ENCODE measurements around the gene MMP14.

Gene MMP14

GRCh38 chr14:22837114-22837749 is 847 bp downstream of the MMP14 start:
- H3K4me3 ChIP-seq (ENCODE audit: low read depth, low read length): no peak overlapping the region
- DNase-seq (ENCODE audit: low read depth): no peak
- TF ChIP-seq CTCF (IDR thresholded peaks at IDR 0.05; ENCODE audit: insufficient read depth, low read depth, low read length, missing control alignments): no peak

GRCh38 chr14:22837750-22838538 is 1.6 kb downstream of the MMP14 start:
- no peak for TF ChIP-seq CTCF (IDR thresholded peaks at IDR 0.05; ENCODE audit: insufficient read depth, low read depth, low read length, missing control alignments)
- DNase-seq (ENCODE audit: low read depth): no peak
- H3K4me3 ChIP-seq (ENCODE audit: low read depth, low read length): no peak overlapping the region

GRCh38 chr14:22838631-22839041 is 2.3 kb downstream of the MMP14 start:
- DNase-seq (ENCODE audit: low read depth): peak; percentile 62
- no peak overlapping the region for H3K4me3 ChIP-seq (ENCODE audit: low read depth, low read length)
- TF ChIP-seq CTCF (IDR thresholded peaks at IDR 0.05; ENCODE audit: insufficient read depth, low read depth, low read length, missing control alignments): no peak

- DNase-seq (ENCODE audit: low read depth): no peak
- no peak for TF ChIP-seq CTCF (IDR thresholded peaks at IDR 0.05; ENCODE audit: insufficient read depth, low read depth, low read length, missing control alignments)
- no peak overlapping the region for H3K4me3 ChIP-seq (ENCODE audit: low read depth, low read length)
These were observed 2.9 kb downstream of the MMP14 start for GRCh38 chr14:22839159-22839779.

- no peak for DNase-seq (ENCODE audit: low read depth)
- no peak for TF ChIP-seq CTCF (IDR thresholded peaks at IDR 0.05; ENCODE audit: insufficient read depth, low read depth, low read length, missing control alignments)
- no peak overlapping the region for H3K4me3 ChIP-seq (ENCODE audit: low read depth, low read length)
These were observed 4.9 kb downstream of the MMP14 start for GRCh38 chr14:22841311-22841710.

GRCh38 chr14:22841769-22842168 is 5.4 kb downstream of the MMP14 start:
- no peak for DNase-seq (ENCODE audit: low read depth)
- no peak overlapping the region for H3K4me3 ChIP-seq (ENCODE audit: low read depth, low read length)
- no peak for TF ChIP-seq CTCF (IDR thresholded peaks at IDR 0.05; ENCODE audit: insufficient read depth, low read depth, low read length, missing control alignments)
